SK-N-SH treated with all-trans-retinoic acid at 6 μM for 48 hours (cell line): ENCODE results near the gene NFIX.

Experiments
- ATAC-seq: fragments of 200-7000 bp; cut with Tn5 transposase; 3 replicates; pipeline ENCODE4 v1.9.1; 2020; ENCODE audit warnings: mild to moderate bottlenecking, moderate library complexity
- ARNTL ChIP-seq: fragments of 450-650 bp; formaldehyde crosslinking; IDR thresholded peaks from 2 replicates; pipeline ENCODE4 v1.5.0; 2020; ENCODE audit warnings: low read depth, mild to moderate bottlenecking, moderate library complexity, borderline replicate concordance
- ESRRG ChIP-seq: fragments of 250-450 bp; sonication (Bioruptor Pico); IDR thresholded peaks from 2 replicates; pipeline ENCODE4 v1.6.1; 2021; ENCODE audit warnings: mild to moderate bottlenecking
- GLIS3 ChIP-seq: fragments of 250-450 bp; sonication (Bioruptor Pico); IDR thresholded peaks from 2 replicates; pipeline ENCODE4 v1.5.0; 2020; ENCODE audit warnings: mild to moderate bottlenecking, moderate library complexity
- ISL1 ChIP-seq: fragments of 250-450 bp; sonication (Bioruptor Pico); IDR thresholded peaks from 2 replicates; pipeline ENCODE4 v2.1.2; 2022; ENCODE audit warnings: mild to moderate bottlenecking, moderate library complexity
- OSR1 ChIP-seq: fragments of 250-450 bp; sonication (Bioruptor Pico); IDR thresholded peaks from 2 replicates; pipeline ENCODE4 v1.8.0; 2022; ENCODE audit warnings: moderate library complexity, mild to moderate bottlenecking, inconsistent platforms
- PPARA ChIP-seq: fragments of 250-450 bp; sonication (Bioruptor Pico); IDR thresholded peaks from 2 replicates; pipeline ENCODE4 v1.5.0; 2020; ENCODE audit warnings: mild to moderate bottlenecking, borderline replicate concordance
- RARB ChIP-seq: fragments of 250-450 bp; sonication (Bioruptor Pico); IDR thresholded peaks from 2 replicates; pipeline ENCODE4 v1.8.0; 2021; ENCODE audit warnings: mild to moderate bottlenecking, moderate library complexity
- SNAI2 ChIP-seq: fragments of 250-450 bp; sonication (Bioruptor Pico); IDR thresholded peaks from 2 replicates; pipeline ENCODE4 v1.5.0; 2020; ENCODE audit warnings: mild to moderate bottlenecking, moderate library complexity
- TCF4 ChIP-seq: fragments of 250-450 bp; sonication (Bioruptor Pico); IDR thresholded peaks from 2 replicates; pipeline ENCODE4 v1.8.0; 2021; ENCODE audit warnings: mild to moderate bottlenecking, moderate library complexity, borderline replicate concordance
- TOX ChIP-seq: fragments of 250-450 bp; sonication (Bioruptor Pico); IDR thresholded peaks from 2 replicates; pipeline ENCODE4 v1.8.0; 2021; ENCODE audit warnings: mild to moderate bottlenecking, moderate library complexity, borderline replicate concordance
- ZC3H10 ChIP-seq: fragments of 250-450 bp; sonication (Bioruptor Pico); IDR thresholded peaks from 2 replicates; pipeline ENCODE4 v1.5.1; 2021; ENCODE audit warnings: mild to moderate bottlenecking, moderate library complexity
- ZFP3 ChIP-seq: fragments of 250-450 bp; sonication (Bioruptor Pico); IDR thresholded peaks from 2 replicates; pipeline ENCODE4 v1.5.0; 2020; ENCODE audit warnings: mild to moderate bottlenecking, moderate library complexity
- ZFP30 ChIP-seq: fragments of 450-650 bp; formaldehyde crosslinking; IDR thresholded peaks from 2 replicates; pipeline ENCODE4 v1.5.0; 2022; ENCODE audit warnings: mild to moderate bottlenecking, moderate library complexity
- ZNF70 ChIP-seq: fragments of 450-650 bp; formaldehyde crosslinking; IDR thresholded peaks from 2 replicates; pipeline ENCODE4 v1.5.0; 2020; ENCODE audit warnings: mild to moderate bottlenecking, moderate library complexity
- ZNF8 ChIP-seq: fragments of 450-650 bp; formaldehyde crosslinking; IDR thresholded peaks from 2 replicates; pipeline ENCODE4 v1.5.0; 2020; ENCODE audit warnings: mild to moderate bottlenecking, moderate library complexity
- TF ChIP-seq, protein P1 (sequence below): fragments of 250-450 bp; sonication (Bioruptor Pico); IDR thresholded peaks from 2 replicates; pipeline ENCODE4 v1.5.1; 2021; ENCODE audit warnings: mild to moderate bottlenecking, moderate library complexity
- TF ChIP-seq, protein P2 (sequence below): fragments of 250-450 bp; sonication (Bioruptor Pico); IDR thresholded peaks from 2 replicates; pipeline ENCODE4 v1.5.1; 2020; ENCODE audit warnings: low read depth, mild to moderate bottlenecking, moderate library complexity
- TF ChIP-seq, protein P3 (sequence below): fragments of 250-450 bp; sonication (Bioruptor Pico); IDR thresholded peaks from 2 replicates; pipeline ENCODE4 v1.8.0; 2021; ENCODE audit warnings: low read depth, mild to moderate bottlenecking, moderate library complexity, borderline replicate concordance
- TF ChIP-seq, protein P4 (sequence below): fragments of 250-450 bp; sonication (Bioruptor Pico); IDR thresholded peaks from 2 replicates; pipeline ENCODE4 v1.8.0; 2020; ENCODE audit warnings: mild to moderate bottlenecking, moderate library complexity, borderline replicate concordance

The NFIX gene

DNA sequence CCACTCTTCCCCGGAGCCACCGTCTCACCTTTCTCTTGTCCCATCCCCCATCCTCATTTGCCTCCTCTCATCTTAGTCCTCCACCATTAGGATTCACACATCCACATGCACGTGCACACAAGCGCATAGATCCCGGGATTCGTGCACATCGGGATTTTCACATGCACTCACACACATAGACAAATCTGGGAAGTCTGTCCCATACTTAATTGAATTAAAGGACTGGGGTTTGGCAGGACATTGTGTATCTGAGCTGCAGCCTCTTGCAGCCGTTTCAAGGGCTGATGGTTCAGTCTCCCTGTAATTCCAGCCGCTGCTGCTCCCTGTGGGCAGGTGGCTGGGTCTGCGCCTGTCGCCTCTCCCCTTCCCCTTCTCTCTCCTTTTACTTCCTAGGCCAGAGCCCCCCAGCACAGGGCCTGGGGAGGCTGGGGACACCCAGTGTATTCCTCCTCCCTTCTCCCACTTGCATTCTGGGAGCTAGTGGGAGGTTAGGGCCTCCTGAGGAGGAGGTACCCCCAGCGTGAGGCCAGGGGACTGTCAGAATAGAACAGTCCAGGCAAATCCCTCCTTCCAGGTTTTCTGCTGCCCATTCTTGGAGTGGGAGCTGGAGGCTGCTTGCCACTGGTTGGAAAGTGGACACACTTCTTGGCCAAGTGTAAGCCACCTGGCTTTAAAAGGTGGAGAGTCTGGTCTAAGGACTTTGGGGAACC lies 63.8 kb downstream of the NFIX start:
- TF ChIP-seq RARB = no peak
- TF ChIP-seq ESRRG = no peak
- no peak for TF ChIP-seq ZNF70
- TF ChIP-seq, protein P1, sequence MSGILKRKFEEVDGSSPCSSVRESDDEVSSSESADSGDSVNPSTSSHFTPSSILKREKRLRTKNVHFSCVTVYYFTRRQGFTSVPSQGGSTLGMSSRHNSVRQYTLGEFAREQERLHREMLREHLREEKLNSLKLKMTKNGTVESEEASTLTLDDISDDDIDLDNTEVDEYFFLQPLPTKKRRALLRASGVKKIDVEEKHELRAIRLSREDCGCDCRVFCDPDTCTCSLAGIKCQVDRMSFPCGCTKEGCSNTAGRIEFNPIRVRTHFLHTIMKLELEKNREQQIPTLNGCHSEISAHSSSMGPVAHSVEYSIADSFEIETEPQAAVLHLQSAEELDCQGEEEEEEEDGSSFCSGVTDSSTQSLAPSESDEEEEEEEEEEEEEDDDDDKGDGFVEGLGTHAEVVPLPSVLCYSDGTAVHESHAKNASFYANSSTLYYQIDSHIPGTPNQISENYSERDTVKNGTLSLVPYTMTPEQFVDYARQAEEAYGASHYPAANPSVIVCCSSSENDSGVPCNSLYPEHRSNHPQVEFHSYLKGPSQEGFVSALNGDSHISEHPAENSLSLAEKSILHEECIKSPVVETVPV (CRISPR knock-in tag) = no peak
- TF ChIP-seq SNAI2 = no peak
- TF ChIP-seq PPARA (CRISPR knock-in tag) = no peak
- TF ChIP-seq, protein P2, sequence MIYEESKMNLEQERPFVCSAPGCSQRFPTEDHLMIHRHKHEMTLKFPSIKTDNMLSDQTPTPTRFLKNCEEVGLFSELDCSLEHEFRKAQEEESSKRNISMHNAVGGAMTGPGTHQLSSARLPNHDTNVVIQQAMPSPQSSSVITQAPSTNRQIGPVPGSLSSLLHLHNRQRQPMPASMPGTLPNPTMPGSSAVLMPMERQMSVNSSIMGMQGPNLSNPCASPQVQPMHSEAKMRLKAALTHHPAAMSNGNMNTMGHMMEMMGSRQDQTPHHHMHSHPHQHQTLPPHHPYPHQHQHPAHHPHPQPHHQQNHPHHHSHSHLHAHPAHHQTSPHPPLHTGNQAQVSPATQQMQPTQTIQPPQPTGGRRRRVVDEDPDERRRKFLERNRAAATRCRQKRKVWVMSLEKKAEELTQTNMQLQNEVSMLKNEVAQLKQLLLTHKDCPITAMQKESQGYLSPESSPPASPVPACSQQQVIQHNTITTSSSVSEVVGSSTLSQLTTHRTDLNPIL (CRISPR knock-in tag) = no peak
- no peak for TF ChIP-seq ISL1 (CRISPR knock-in tag)
- no peak for TF ChIP-seq ARNTL
- no peak for TF ChIP-seq ZC3H10 (CRISPR knock-in tag)
- no peak for TF ChIP-seq GLIS3
- no peak for TF ChIP-seq ZNF8 (CRISPR knock-in tag)
- TF ChIP-seq, protein P3, sequence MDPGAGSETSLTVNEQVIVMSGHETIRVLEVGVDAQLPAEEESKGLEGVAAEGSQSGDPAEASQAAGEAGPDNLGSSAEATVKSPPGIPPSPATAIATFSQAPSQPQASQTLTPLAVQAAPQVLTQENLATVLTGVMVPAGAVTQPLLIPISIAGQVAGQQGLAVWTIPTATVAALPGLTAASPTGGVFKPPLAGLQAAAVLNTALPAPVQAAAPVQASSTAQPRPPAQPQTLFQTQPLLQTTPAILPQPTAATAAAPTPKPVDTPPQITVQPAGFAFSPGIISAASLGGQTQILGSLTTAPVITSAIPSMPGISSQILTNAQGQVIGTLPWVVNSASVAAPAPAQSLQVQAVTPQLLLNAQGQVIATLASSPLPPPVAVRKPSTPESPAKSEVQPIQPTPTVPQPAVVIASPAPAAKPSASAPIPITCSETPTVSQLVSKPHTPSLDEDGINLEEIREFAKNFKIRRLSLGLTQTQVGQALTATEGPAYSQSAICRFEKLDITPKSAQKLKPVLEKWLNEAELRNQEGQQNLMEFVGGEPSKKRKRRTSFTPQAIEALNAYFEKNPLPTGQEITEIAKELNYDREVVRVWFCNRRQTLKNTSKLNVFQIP (CRISPR knock-in tag) = no peak
- no peak for TF ChIP-seq OSR1 (CRISPR knock-in tag)
- no peak for TF ChIP-seq TCF4 (CRISPR knock-in tag)
- no peak for TF ChIP-seq TOX (CRISPR knock-in tag)
- TF ChIP-seq ZFP3 = no peak
- TF ChIP-seq, protein P4, sequence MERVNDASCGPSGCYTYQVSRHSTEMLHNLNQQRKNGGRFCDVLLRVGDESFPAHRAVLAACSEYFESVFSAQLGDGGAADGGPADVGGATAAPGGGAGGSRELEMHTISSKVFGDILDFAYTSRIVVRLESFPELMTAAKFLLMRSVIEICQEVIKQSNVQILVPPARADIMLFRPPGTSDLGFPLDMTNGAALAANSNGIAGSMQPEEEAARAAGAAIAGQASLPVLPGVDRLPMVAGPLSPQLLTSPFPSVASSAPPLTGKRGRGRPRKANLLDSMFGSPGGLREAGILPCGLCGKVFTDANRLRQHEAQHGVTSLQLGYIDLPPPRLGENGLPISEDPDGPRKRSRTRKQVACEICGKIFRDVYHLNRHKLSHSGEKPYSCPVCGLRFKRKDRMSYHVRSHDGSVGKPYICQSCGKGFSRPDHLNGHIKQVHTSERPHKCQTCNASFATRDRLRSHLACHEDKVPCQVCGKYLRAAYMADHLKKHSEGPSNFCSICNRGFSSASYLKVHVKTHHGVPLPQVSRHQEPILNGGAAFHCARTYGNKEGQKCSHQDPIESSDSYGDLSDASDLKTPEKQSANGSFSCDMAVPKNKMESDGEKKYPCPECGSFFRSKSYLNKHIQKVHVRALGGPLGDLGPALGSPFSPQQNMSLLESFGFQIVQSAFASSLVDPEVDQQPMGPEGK (CRISPR knock-in tag) = no peak
- no peak for TF ChIP-seq ZFP30
- no peak for ATAC-seq

DNA sequence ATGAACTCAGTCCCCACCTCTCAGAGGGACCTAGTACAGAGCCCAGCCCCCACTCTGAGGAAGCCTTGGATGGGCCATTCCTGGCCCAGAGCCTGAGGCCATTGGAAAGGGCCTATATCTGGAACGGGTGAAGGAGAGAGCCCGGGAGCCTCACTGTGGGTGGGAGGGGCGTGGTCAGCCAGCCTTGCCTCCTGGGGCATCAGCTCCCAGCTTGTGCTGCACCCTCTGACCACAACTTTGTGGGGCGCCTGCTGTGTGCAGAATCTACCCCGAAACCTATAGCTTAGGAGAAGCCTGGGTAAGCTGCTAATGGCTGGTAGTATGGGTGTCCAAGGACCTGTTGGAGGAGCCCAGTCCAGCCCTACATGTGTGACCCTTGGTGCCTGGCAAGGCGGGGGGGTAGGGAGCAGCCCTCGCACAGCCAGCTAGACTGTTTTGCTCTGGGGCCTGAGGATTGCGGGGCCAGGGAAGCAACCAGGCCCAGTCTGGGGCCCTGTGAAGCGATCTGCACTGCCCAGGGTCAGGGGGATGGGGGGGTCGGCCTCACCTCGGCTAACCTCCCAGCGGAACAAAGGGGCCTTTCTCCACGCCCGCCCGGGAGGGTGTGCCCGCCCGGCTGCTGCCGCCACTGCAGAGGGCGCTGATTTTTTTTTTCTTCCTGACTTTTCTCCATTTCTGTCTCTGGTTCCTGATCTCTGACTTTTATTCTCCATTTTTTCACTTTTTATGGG lies 65.1 kb downstream of the NFIX start:
- no peak for ATAC-seq
- TF ChIP-seq, protein P4 (CRISPR knock-in tag) = no peak
- no peak for TF ChIP-seq GLIS3

DNA sequence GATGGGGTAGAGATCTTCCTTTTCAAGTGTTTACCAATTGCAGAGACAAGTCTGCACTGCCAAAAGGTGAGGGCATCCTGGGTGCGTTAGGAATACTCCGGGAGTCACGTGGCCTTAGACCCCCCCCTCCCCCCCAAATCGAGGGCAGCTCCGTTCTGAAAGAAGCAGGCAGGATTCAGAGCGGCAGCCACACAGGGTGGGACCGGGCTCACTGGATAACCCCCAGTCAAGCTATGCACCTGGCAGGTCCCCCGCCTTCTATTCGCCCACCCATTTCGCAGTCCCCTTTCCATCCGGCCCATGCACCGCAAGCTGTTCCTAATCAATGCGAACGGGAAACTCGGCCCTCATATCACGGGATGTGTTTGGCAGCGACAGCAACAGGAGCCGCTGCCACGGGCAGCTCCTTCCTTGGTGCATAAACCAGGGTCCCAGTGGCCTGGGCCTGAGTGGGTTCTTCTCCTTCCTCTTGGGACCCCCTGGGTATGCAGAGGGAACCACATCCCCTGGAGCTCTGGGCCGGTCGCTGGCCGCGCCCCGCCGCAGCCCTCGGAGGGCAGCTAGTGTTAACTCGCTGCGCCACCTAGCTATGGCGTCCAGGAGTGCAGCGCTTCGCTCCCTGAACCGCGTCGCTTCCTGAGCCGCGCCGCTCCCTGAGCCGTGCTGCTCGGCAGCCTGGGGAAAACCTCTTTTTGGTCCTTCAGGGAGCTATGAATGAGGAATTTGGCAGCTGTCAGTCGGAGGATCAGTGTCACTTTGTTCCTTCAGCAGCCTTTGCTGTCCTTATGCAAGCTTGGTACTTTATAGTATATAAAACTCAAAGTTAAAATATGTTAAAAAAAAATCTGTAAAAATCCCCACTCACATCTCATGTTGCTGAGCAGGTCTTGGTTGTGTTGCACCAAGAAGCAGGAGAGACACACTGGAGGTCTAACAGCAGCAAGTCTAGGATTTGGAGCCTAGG lies 66.0 kb downstream of the NFIX start:
- TF ChIP-seq ISL1 (CRISPR knock-in tag) (no peak), ZFP3 (0 out of 2 replicates have a peak, but pooled peaks have one; percentile 57)
- ATAC-seq = peak; percentile 91
